GM13976 (cell line): ENCODE results near the gene XDH.

Source experiments
- DNase-seq: peaks from one replicate; pipeline ENCODE4 v3.0.0; 2012; ENCODE audit warnings: low spot score
- CTCF ChIP-seq: IDR thresholded peaks from 2 replicates; pipeline ENCODE4 v1.5.1; 2012; ENCODE audit warnings: borderline replicate concordance, mild to moderate bottlenecking; ENCODE audit not compliant: insufficient read depth; ENCODE audit errors: extremely low read depth, missing control alignments, control extremely low read depth
- in situ Hi-C: fragments of 300-500 bp; cut with MboI; formaldehyde crosslinking; loops from one replicate; pipeline ENCODE4 v1.12.0; 2022; ENCODE audit warnings: low sequenced_read_pairs, mixed read lengths, inconsistent platforms; ENCODE audit not compliant: unreplicated experiment

XDH gene

GRCh38 chr2:31388736-31389135 lies 25.8 kb downstream of the XDH start:
- no peak for TF ChIP-seq CTCF
- DNase-seq: no peak
- in situ Hi-C loops: no loop called here

DNA sequence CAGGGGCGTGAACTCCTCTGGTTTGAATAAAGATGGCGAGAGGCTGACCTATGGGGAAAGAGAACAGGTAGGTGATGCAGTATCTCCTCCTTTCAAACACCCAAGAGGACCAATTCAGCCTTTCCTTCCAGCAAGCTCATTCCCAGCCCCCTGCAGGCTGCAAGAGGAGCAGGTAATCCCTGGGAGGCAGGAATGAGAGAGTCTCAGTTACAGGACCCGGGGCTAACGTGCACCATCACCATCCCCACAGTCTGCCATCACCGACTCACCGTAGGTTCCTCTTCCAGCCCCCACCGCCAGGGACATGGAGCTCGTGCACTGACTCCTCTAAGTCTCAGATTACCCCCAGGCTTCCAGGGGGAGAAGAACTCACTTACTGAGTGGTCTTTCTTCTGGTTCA lies 26.7 kb downstream of the XDH start:
- in situ Hi-C loops: no loop called here
- no peak for TF ChIP-seq CTCF
- no peak for DNase-seq

DNA sequence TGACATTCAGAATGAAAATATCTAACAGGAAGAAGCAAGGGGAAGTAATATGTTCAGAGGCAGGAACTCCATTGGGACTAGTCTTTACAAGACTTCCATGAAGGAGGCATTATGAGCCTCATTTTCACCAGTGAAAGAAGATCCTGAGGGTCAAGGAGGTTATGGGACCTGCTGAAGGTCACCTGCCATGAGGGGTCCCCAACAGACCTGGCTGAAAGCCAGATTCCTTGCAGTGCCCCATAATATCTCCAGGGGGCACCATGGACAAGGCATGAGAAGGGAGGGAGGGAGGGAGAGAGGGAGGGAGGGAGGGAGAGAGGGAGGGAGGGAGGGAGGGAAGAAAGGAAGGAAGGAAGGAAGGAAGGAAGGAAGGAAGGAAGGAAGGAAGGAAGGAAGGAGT lies 27.9 kb downstream of the XDH start:
- no peak for DNase-seq
- in situ Hi-C loops: no loop called here
- no peak for TF ChIP-seq CTCF

- in situ Hi-C loops: no loop called here
- no peak for DNase-seq
- TF ChIP-seq CTCF: no peak
These were observed 28.4 kb downstream of the XDH start for GRCh38 chr2:31386172-31386571.

GRCh38 chr2:31384771-31385276 lies 29.7 kb downstream of the XDH start:
- in situ Hi-C loops: no loop called here
- no peak for DNase-seq
- TF ChIP-seq CTCF: no peak

GRCh38 chr2:31384351-31384750 lies 30.2 kb downstream of the XDH start:
- TF ChIP-seq CTCF: no peak
- in situ Hi-C loops: no loop called here
- peak; percentile 38 for DNase-seq

- in situ Hi-C loops: no loop called here
- no peak for TF ChIP-seq CTCF
- no peak for DNase-seq
These were observed 30.9 kb downstream of the XDH start for GRCh38 chr2:31383471-31384153.
